Loucy (cell line): Measurements from ENCODE around the gene MBNL2.

ENCODE experiments used
- H2AFZ ChIP-seq: fragments of 200-600 bp; sonication (generic); 2 replicates; pipeline ENCODE4 v1.6.0; 2016; ENCODE audit warnings: antibody characterized with exemption, mild to moderate bottlenecking, low read length, moderate library complexity
- H3F3A ChIP-seq: fragments of 200-600 bp; 2 replicates; pipeline ENCODE4 v1.6.0; 2016; ENCODE audit warnings: antibody characterized with exemption, low read depth, mild to moderate bottlenecking
- H3K27me3 ChIP-seq: fragments of 200-600 bp; sonication (generic); 2 replicates; pipeline ENCODE4 v1.6.1; 2014; ENCODE audit warnings: low read length, mild to moderate bottlenecking; ENCODE audit not compliant: insufficient read depth, poor library complexity, severe bottlenecking
- H3K36me3 ChIP-seq: fragments of 200-600 bp; sonication (generic); 2 replicates; pipeline ENCODE4 v1.6.1; 2016; ENCODE audit warnings: low read length; ENCODE audit not compliant: insufficient read depth
- H3K4me1 ChIP-seq: fragments of 200-600 bp; sonication (generic); 2 replicates; pipeline ENCODE4 v1.5.1; 2014; ENCODE audit warnings: low read length, mild to moderate bottlenecking; ENCODE audit not compliant: insufficient read depth, poor library complexity, severe bottlenecking
- H3K4me2 ChIP-seq: fragments of 200-600 bp; sonication (generic); 2 replicates; pipeline ENCODE4 v1.6.0; 2014; ENCODE audit warnings: antibody characterized with exemption, low read length, low read depth, mild to moderate bottlenecking; ENCODE audit not compliant: poor library complexity, severe bottlenecking
- H3K4me3 ChIP-seq: fragments of 200-600 bp; sonication (generic); 2 replicates; pipeline ENCODE4 v1.5.1; 2014; ENCODE audit warnings: low read length, mild to moderate bottlenecking, mixed read lengths; ENCODE audit not compliant: poor library complexity, severe bottlenecking
- H3K79me2 ChIP-seq: fragments of 200-600 bp; sonication (generic); 2 replicates; pipeline ENCODE4 v1.6.1; 2014; ENCODE audit warnings: low read length; ENCODE audit not compliant: insufficient read depth
- H3K9ac ChIP-seq: fragments of 200-600 bp; sonication (generic); 2 replicates; pipeline ENCODE4 v1.6.0; 2014; ENCODE audit warnings: mild to moderate bottlenecking, low read depth, low read length, moderate library complexity; ENCODE audit not compliant: poor library complexity, severe bottlenecking
- H3K9me2 ChIP-seq: fragments of 200-600 bp; sonication (generic); replicated peaks from 2 replicates; pipeline ENCODE4 v1.6.1; 2016; ENCODE audit warnings: low read depth, low read length, mixed read lengths
- H3K9me3 ChIP-seq: fragments of 200-600 bp; sonication (generic); 2 replicates; pipeline ENCODE4 v1.6.1; 2014; ENCODE audit warnings: mild to moderate bottlenecking, antibody characterized with exemption, low read length, low read depth; ENCODE audit not compliant: insufficient read depth
- H4K20me1 ChIP-seq: fragments of 200-600 bp; sonication (generic); 2 replicates; pipeline ENCODE4 v1.6.0; 2014; ENCODE audit warnings: antibody characterized with exemption, low read length, mild to moderate bottlenecking; ENCODE audit not compliant: insufficient read depth, poor library complexity, severe bottlenecking
- EZH2phosphoT487 ChIP-seq: fragments of 200-600 bp; IDR thresholded peaks from 2 replicates; pipeline ENCODE4 v1.6.1; 2018; ENCODE audit warnings: antibody characterized with exemption, mild to moderate bottlenecking, moderate library complexity, borderline replicate concordance
- TF ChIP-seq, protein P1 (sequence below): fragments of 200-600 bp; sonication (generic); conservative IDR thresholded peaks from 2 replicates; pipeline ENCODE4 v1.5.1; 2014; ENCODE audit warnings: mild to moderate bottlenecking, antibody characterized with exemption, low read length

Gene MBNL2

GRCh38 chr13:97356592-97356991 lies 134.5 kb downstream of the MBNL2 start:
- TF ChIP-seq, protein P1, sequence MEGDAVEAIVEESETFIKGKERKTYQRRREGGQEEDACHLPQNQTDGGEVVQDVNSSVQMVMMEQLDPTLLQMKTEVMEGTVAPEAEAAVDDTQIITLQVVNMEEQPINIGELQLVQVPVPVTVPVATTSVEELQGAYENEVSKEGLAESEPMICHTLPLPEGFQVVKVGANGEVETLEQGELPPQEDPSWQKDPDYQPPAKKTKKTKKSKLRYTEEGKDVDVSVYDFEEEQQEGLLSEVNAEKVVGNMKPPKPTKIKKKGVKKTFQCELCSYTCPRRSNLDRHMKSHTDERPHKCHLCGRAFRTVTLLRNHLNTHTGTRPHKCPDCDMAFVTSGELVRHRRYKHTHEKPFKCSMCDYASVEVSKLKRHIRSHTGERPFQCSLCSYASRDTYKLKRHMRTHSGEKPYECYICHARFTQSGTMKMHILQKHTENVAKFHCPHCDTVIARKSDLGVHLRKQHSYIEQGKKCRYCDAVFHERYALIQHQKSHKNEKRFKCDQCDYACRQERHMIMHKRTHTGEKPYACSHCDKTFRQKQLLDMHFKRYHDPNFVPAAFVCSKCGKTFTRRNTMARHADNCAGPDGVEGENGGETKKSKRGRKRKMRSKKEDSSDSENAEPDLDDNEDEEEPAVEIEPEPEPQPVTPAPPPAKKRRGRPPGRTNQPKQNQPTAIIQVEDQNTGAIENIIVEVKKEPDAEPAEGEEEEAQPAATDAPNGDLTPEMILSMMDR = no peak
- TF ChIP-seq EZH2phosphoT487 = no peak
- Histone ChIP-seq H2AFZ (no peak overlapping the region), H3K9me3 (no peaks in the 10 kb centered on the region), H3K4me2 (no peak overlapping the region), H3K36me3 (no peaks in the 10 kb centered on the region), H3K9ac (no peak overlapping the region), H4K20me1 (no peaks in the 10 kb centered on the region), H3F3A (no peaks in the 10 kb centered on the region), H3K9me2 (no peaks in the 10 kb centered on the region), H3K27me3 (no peaks in the 10 kb centered on the region), H3K4me3 (no peak overlapping the region), H3K4me1 (no peaks in the 10 kb centered on the region), H3K79me2 (no peaks in the 10 kb centered on the region)

DNA sequence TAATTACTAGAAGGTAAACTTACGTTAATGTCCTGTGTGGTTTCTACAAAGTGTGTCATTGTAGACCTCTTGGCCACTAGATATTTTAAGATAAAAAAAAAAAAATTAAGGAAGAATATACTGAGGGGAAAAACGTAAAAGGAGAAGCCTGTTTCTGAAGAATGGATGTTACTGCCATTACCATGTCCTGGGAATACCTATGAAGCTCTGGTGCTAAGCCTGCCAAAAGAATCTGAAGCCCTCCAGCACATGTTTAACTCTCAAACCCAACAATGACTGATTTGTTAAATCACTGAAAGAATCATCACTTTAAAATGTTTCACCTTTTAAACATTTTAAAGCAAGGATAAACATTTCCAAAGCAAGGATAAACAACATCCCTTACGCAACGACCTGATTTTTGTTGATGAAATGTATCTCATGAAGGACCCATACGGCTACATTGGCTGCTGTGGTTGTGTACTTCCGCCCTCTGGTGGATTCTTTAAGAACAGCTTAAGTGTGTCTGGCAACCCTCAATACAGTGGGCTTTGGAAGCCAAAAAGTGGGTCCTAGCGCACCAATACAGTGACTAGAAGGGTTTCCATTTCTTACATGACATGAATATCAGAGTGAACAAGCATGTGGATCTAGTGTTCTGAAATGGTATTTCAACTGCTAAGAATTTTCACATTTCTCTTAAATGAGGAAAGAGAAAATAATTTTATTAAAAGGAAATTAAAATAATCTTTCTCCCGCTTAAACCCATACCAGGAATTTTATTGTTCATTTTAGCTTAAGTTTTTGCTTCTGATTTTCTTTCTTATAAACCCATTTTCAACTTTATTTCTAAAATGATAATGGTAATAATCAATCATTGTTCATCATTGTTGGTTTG lies 137.3 kb downstream of the MBNL2 start:
- H3F3A ChIP-seq = no peaks in the 10 kb centered on the region
- no peaks in the 10 kb centered on the region for H3K27me3 ChIP-seq
- H4K20me1 ChIP-seq = no peaks in the 10 kb centered on the region
- H3K36me3 ChIP-seq = no peaks in the 10 kb centered on the region
- no peak overlapping the region for H2AFZ ChIP-seq
- no peak overlapping the region for H3K4me3 ChIP-seq
- no peaks in the 10 kb centered on the region for H3K79me2 ChIP-seq
- no peaks in the 10 kb centered on the region for H3K9me2 ChIP-seq
- H3K9me3 ChIP-seq = no peaks in the 10 kb centered on the region
- TF ChIP-seq, protein P1 = peak; percentile 88
- TF ChIP-seq EZH2phosphoT487 = no peak
- no peaks in the 10 kb centered on the region for H3K4me1 ChIP-seq
- no peak overlapping the region for H3K9ac ChIP-seq
- H3K4me2 ChIP-seq = no peak overlapping the region

GRCh38 chr13:97360610-97361009 lies 138.5 kb downstream of the MBNL2 start:
- H2AFZ ChIP-seq = no peak overlapping the region
- H3K4me1 ChIP-seq = no peaks in the 10 kb centered on the region
- H3K4me3 ChIP-seq = no peak overlapping the region
- H3K36me3 ChIP-seq = no peaks in the 10 kb centered on the region
- H4K20me1 ChIP-seq = no peaks in the 10 kb centered on the region
- H3K4me2 ChIP-seq = no peak overlapping the region
- H3K79me2 ChIP-seq = no peaks in the 10 kb centered on the region
- no peaks in the 10 kb centered on the region for H3K27me3 ChIP-seq
- no peaks in the 10 kb centered on the region for H3K9me3 ChIP-seq
- H3F3A ChIP-seq = no peaks in the 10 kb centered on the region
- no peaks in the 10 kb centered on the region for H3K9me2 ChIP-seq
- H3K9ac ChIP-seq = no peak overlapping the region
- TF ChIP-seq, protein P1 = no peak
- no peak for TF ChIP-seq EZH2phosphoT487
